Motor neuron (in vitro differentiated cells): ENCODE results near the gene PLPPR5. TPM values are rescaled to one million over a fixed set of nuclear protein-coding genes. Genes with fewer than 3 reads are reported as not detected.

Experiments
- ATAC-seq, 8 experiments: fragments of 200-7000 bp; cut with Tn5 transposase; replicated peaks in 6 of 8; 2 replicates each; pipeline ENCODE4 v1.8.0; 2021; ENCODE audit warnings: mild to moderate bottlenecking in 8 of 8, moderate library complexity in 8 of 8
- H3K27ac ChIP-seq, 2 donors: fragments of 250-450 bp; sonication (Bioruptor Pico); 2 replicates each; pipeline ENCODE4 v1.9.0; 2021; ENCODE audit warnings: antibody characterized with exemption in 2 of 2, mild to moderate bottlenecking in 2 of 2, moderate library complexity in 1 of 2
- H3K4me1 ChIP-seq, 2 donors: fragments of 250-450 bp; sonication (Bioruptor Pico); replicated peaks in 1 of 2; 2 replicates each; pipeline ENCODE4 v1.6.1; 2021; ENCODE audit warnings: antibody characterized with exemption in 2 of 2, mild to moderate bottlenecking in 2 of 2, moderate library complexity in 1 of 2
- H3K4me3 ChIP-seq, 5 donors: fragments of 250-450 bp; sonication (Bioruptor Pico); 2 replicates each; pipeline ENCODE4 v1.9.0; 2021; ENCODE audit warnings: antibody characterized with exemption in 5 of 5, mild to moderate bottlenecking in 5 of 5, moderate library complexity in 4 of 5
- WGBS, 10 experiments: fragments of 450-650 bp; shearing (Covaris generic); methylation state at CpG; one replicate each; pipeline ENCODE4 v1.0.0; 2022; 5-methylcytosine and 5-hydroxymethylcytosine counted together
- in situ Hi-C, 9 experiments: fragments of 400-800 bp; cut with MboI; loops; one replicate each; pipeline ENCODE4 v1.15.0; 2021; ENCODE audit warnings: low sequenced_read_pairs in 9 of 9, low pct_unique_long_range_greater_than_20kb in 2 of 9; ENCODE audit not compliant: unreplicated experiment in 9 of 9
- total RNA-seq, 8 experiments: library from RNA; unstranded; fragments of 300-600 nt; gene quantifications; 2 replicates each; pipeline versions ENCODE4 v1.2.3 to v1.2.4, GENCODE V29; 2022

Gene PLPPR5
- total RNA-seq, 8 experiments from 2014 or later = 4.0 to 12.4 (median 5.5) TPM

- no peak for ATAC-seq
- no peaks in the 10 kb centered on the region for H3K4me1 ChIP-seq
- H3K4me3 ChIP-seq = no peak overlapping the region
- H3K27ac ChIP-seq = no peak overlapping the region
- in situ Hi-C loops = no loop called here
- WGBS, 10 experiments = 11 to 100% (median 71%) methylated on average over 1 to 4 of the region's 4 CpGs; no CpG with 5 or more reads in 1 of the 10 experiments
These were observed 150.5 kb downstream of the PLPPR5 start for GRCh38 chr1:98854137-98854536.

- WGBS, 10 experiments = 22 to 100% (median 82%) methylated on average over 1 of the region's 1 CpG; no CpG with 5 or more reads in 2 of the 10 experiments
- no peak overlapping the region for H3K4me3 ChIP-seq
- no peak for ATAC-seq
- no peaks in the 10 kb centered on the region for H3K4me1 ChIP-seq
- no peak overlapping the region for H3K27ac ChIP-seq
- in situ Hi-C loops = no loop called here
These were observed 154.6 kb downstream of the PLPPR5 start for GRCh38 chr1:98849969-98850636.

- H3K27ac ChIP-seq = no peak overlapping the region
- H3K4me1 ChIP-seq = peaks cover under 1 to 3% of the 10 kb centered on the region in 2 donors
- no peak overlapping the region for H3K4me3 ChIP-seq
- no peak for ATAC-seq
- 0 to 82% (median 67%) methylated on average over 1 to 2 of the region's 2 CpGs; no CpG with 5 or more reads in 4 of the 10 experiments for WGBS, 10 experiments
- in situ Hi-C loops = no loop called here
These were observed 162.4 kb downstream of the PLPPR5 start for GRCh38 chr1:98842241-98842640.
